Caco-2 (cell line): ENCODE measurements around the gene CERS6. TPM values are rescaled to one million over a fixed set of nuclear protein-coding genes. Genes with fewer than 3 reads are reported as not detected.

Experiments
- BruUV-seq: library from RNA; stranded (reverse); fragments of 400-500 nt; replicated peaks from 2 replicates; lab custom pipeline; 2021; lab: Mats Ljungman, UMichigan
- CTCF ChIA-PET: fragments of 300-600 bp; sonication (Branson Sonifier 250); formaldehyde crosslinking; loops from one replicate; lab custom pipeline; 2022; ENCODE audit warnings: antibody characterized with exemption; lab: Charles Lee
- POLR2A ChIA-PET: fragments of 300-600 bp; sonication (Branson Sonifier 250); formaldehyde crosslinking; loops from one replicate; lab custom pipeline; 2022; ENCODE audit warnings: antibody characterized with exemption; lab: Charles Lee
- DNase-seq, 2 experiments: peaks; one replicate each; pipeline versions ENCODE4 v3.0.0 to v3.0.0-alpha.2; 2020 to 2022
- H3K27me3 ChIP-seq: replicated peaks from 2 replicates; pipeline ENCODE4 v1.6.0; 2011; ENCODE audit warnings: low read length; ENCODE audit not compliant: control insufficient read depth, insufficient read depth
- H3K36me3 ChIP-seq: 2 replicates; pipeline ENCODE4 v1.5.1; 2011; ENCODE audit warnings: low read length; ENCODE audit not compliant: control insufficient read depth, insufficient read depth
- H3K4me1 ChIP-seq: fragments of 250-450 bp; sonication (Bioruptor Pico); 2 replicates; pipeline ENCODE4 v1.5.1; 2020; ENCODE audit warnings: mild to moderate bottlenecking
- H3K4me3 ChIP-seq: 2 replicates; pipeline ENCODE4 v1.5.1; 2011; ENCODE audit warnings: low read depth, mild to moderate bottlenecking, control low read depth, low read length
- H3K9me3 ChIP-seq: fragments of 250-450 bp; sonication (Bioruptor Pico); 2 replicates; pipeline ENCODE4 v1.5.1; 2020; ENCODE audit warnings: mild to moderate bottlenecking, moderate library complexity
- H3K27ac Mint-ChIP-seq: one replicate; pipeline ENCODE4 v1.8.0; 2022; ENCODE audit warnings: mixed read lengths; ENCODE audit not compliant: unreplicated experiment
- H3K27me3 Mint-ChIP-seq: one replicate; pipeline ENCODE4 v1.8.0; 2022; ENCODE audit warnings: mixed read lengths; ENCODE audit not compliant: insufficient read depth, unreplicated experiment
- H3K36me3 Mint-ChIP-seq: one replicate; pipeline ENCODE4 v1.8.0; 2022; ENCODE audit warnings: mild to moderate bottlenecking, mixed read lengths; ENCODE audit not compliant: insufficient read depth, unreplicated experiment
- H3K4me1 Mint-ChIP-seq: one replicate; pipeline ENCODE4 v1.8.0; 2022; ENCODE audit warnings: low read depth, mixed read lengths; ENCODE audit not compliant: unreplicated experiment
- H3K4me3 Mint-ChIP-seq: one replicate; pipeline ENCODE4 v1.8.0; 2022; ENCODE audit warnings: mild to moderate bottlenecking, moderate library complexity, mixed read lengths; ENCODE audit not compliant: unreplicated experiment
- H3K9me3 Mint-ChIP-seq: one replicate; pipeline ENCODE4 v1.8.0; 2022; ENCODE audit warnings: mixed read lengths; ENCODE audit not compliant: unreplicated experiment
- CTCF ChIP-seq, 2 experiments: fragments of 200-600 bp in 1 of 2; IDR thresholded peaks; 1 replicate in 1 of 2; 2 replicates in 1 of 2; pipeline versions ENCODE4 v1.5.1 to v1.8.0; 2011 to 2022; ENCODE audit warnings: antibody characterized with exemption in 1 of 2, control low read depth in 1 of 2, inconsistent platforms in 1 of 2, low read depth in 1 of 2, low read length in 1 of 2, mild to moderate bottlenecking in 1 of 2, moderate library complexity in 1 of 2; ENCODE audit not compliant: insufficient read depth in 1 of 2, severe bottlenecking in 1 of 2, unreplicated experiment in 1 of 2
- intact Hi-C: fragments of 100-400 bp; cut with micrococcal nuclease; formaldehyde crosslinking; loops from one replicate; pipeline ENCODE4 v1.10.0; 2022; ENCODE audit not compliant: unreplicated experiment
- total RNA-seq: library from RNA; stranded (reverse); gene quantifications from 2 replicates; pipeline ENCODE4 v1.2.3, GENCODE V29; 2022

The CERS6 gene
- total RNA-seq, 1 experiment from 2014 or later, result 32.7 TPM

- Histone ChIP-seq H3K36me3 (no peaks in the 10 kb centered on the region; the same call in 1 of the 2 replicates), H3K27me3 (no peaks in the 10 kb centered on the region), H3K9me3 (no peaks in the 10 kb centered on the region), H3K4me3 (no peak overlapping the region), H3K4me1 (peaks cover 16% of the 10 kb centered on the region; the same call in 1 of the 2 replicates)
- Mint-ChIP-seq H3K27ac (no peak overlapping the region), H3K9me3 (no peaks in the 10 kb centered on the region), H3K4me1 (peaks cover 39% of the 10 kb centered on the region), H3K27me3 (no peaks in the 10 kb centered on the region), H3K4me3 (no peak overlapping the region), H3K36me3 (no peaks in the 10 kb centered on the region)
- intact Hi-C loops, result no loop called here
- ChIA-PET POLR2A (interaction anchor here (0.6 kb wide), 1 partner anchor 142 kb away, joined by 7 read pairs; no protein-coding TSS in a partner anchor), CTCF (interaction anchor here (0.6 kb wide), 1 partner anchor 31 kb away, joined by 5 read pairs; no protein-coding TSS in a partner anchor)
- no peak for DNase-seq
- TF ChIP-seq CTCF (IDR thresholded peaks at IDR 0.05; ENCODE audit: insufficient read depth in 1 of 2, low read depth in 1 of 2, low read length in 1 of 2, severe bottlenecking in 1 of 2, unreplicated experiment in 1 of 2), result no peak
- BruUV-seq, result no TSS peak
Measured at GRCh38 chr2:168525716-168526446, 69.8 kb downstream of the CERS6 start.

- Histone ChIP-seq H3K27me3 (no peaks in the 10 kb centered on the region), H3K4me1 (peaks cover 16% of the 10 kb centered on the region; the same call in 1 of the 2 replicates), H3K4me3 (no peak overlapping the region), H3K36me3 (no peaks in the 10 kb centered on the region; the same call in 1 of the 2 replicates), H3K9me3 (no peaks in the 10 kb centered on the region)
- ChIA-PET POLR2A (no interaction called here), CTCF (interaction anchor here (0.6 kb wide), 1 partner anchor 30 kb away, joined by 5 read pairs; no protein-coding TSS in a partner anchor)
- Mint-ChIP-seq H3K9me3 (no peaks in the 10 kb centered on the region), H3K4me1 (peaks cover 36% of the 10 kb centered on the region), H3K4me3 (no peak overlapping the region), H3K27ac (no peak overlapping the region), H3K27me3 (no peaks in the 10 kb centered on the region), H3K36me3 (no peaks in the 10 kb centered on the region)
- intact Hi-C loops, result no loop called here
- TF ChIP-seq CTCF (IDR thresholded peaks at IDR 0.05; ENCODE audit: insufficient read depth in 1 of 2, low read depth in 1 of 2, low read length in 1 of 2, severe bottlenecking in 1 of 2, unreplicated experiment in 1 of 2), result no peak
- no peak for DNase-seq
- no TSS peak for BruUV-seq
Measured at GRCh38 chr2:168526641-168527040, 70.6 kb downstream of the CERS6 start.

GRCh38 chr2:168528016-168528415 lies 71.9 kb downstream of the CERS6 start:
- Mint-ChIP-seq H3K27me3 (no peaks in the 10 kb centered on the region), H3K27ac (no peak overlapping the region), H3K9me3 (no peaks in the 10 kb centered on the region), H3K4me3 (no peak overlapping the region), H3K36me3 (no peaks in the 10 kb centered on the region), H3K4me1 (peaks cover 35% of the 10 kb centered on the region)
- ChIA-PET CTCF (no interaction called here), POLR2A (no interaction called here)
- Histone ChIP-seq H3K36me3 (no peaks in the 10 kb centered on the region; the same call in 1 of the 2 replicates), H3K4me3 (no peak overlapping the region), H3K9me3 (no peaks in the 10 kb centered on the region), H3K4me1 (peaks cover 16% of the 10 kb centered on the region; the same call in 1 of the 2 replicates), H3K27me3 (no peaks in the 10 kb centered on the region)
- TF ChIP-seq CTCF (IDR thresholded peaks at IDR 0.05; ENCODE audit: insufficient read depth in 1 of 2, low read depth in 1 of 2, low read length in 1 of 2, severe bottlenecking in 1 of 2, unreplicated experiment in 1 of 2), result no peak
- BruUV-seq, result no TSS peak
- no peak for DNase-seq
- intact Hi-C loops, result no loop called here
